Liver (tissue), 9 donors: ENCODE measurements around the gene MBNL2. TPM values are rescaled to one million over a fixed set of nuclear protein-coding genes. Genes with fewer than 3 reads are reported as not detected.

Experiments
- DNase-seq: peaks from one replicate; pipeline ENCODE4 v3.0.0-alpha.2; 2017; ENCODE audit warnings: low spot score
- H3K27ac ChIP-seq, 2 donors: one replicate each; pipeline ENCODE4 v1.7.0; 2013; ENCODE audit warnings: inconsistent platforms in 2 of 2, low read length in 2 of 2, control low read depth in 1 of 2, low read depth in 1 of 2, mild to moderate bottlenecking in 1 of 2
- H3K27me3 ChIP-seq, 4 donors: one replicate each; pipeline versions ENCODE4 v1.6.1 to v1.7.0; 2013; ENCODE audit warnings: low read length in 3 of 4, inconsistent platforms in 1 of 4, mild to moderate bottlenecking in 1 of 4, moderate library complexity in 1 of 4; ENCODE audit not compliant: control insufficient read depth in 4 of 4, insufficient read depth in 4 of 4
- H3K36me3 ChIP-seq, 4 donors: one replicate each; pipeline versions ENCODE4 v1.6.1 to v1.7.0; 2013; ENCODE audit warnings: low read length in 3 of 4, mild to moderate bottlenecking in 3 of 4, low read depth in 1 of 4, moderate library complexity in 1 of 4; ENCODE audit not compliant: control insufficient read depth in 4 of 4, insufficient read depth in 3 of 4
- H3K4me1 ChIP-seq, 4 donors: one replicate each; pipeline versions ENCODE4 v1.6.1 to v1.7.0; 2013; ENCODE audit warnings: low read length in 3 of 4, mild to moderate bottlenecking in 3 of 4, moderate library complexity in 1 of 4; ENCODE audit not compliant: control insufficient read depth in 4 of 4, insufficient read depth in 4 of 4
- H3K4me3 ChIP-seq, 3 donors: one replicate each; pipeline versions ENCODE4 v1.6.1 to v1.7.0; 2013; ENCODE audit warnings: low read length in 3 of 3, control low read depth in 1 of 3, low read depth in 1 of 3, mild to moderate bottlenecking in 1 of 3
- H3K9ac ChIP-seq, 2 donors: one replicate each; pipeline ENCODE4 v1.7.0; 2013; ENCODE audit warnings: low read length in 2 of 2, mild to moderate bottlenecking in 2 of 2, moderate library complexity in 2 of 2, control low read depth in 1 of 2, low read depth in 1 of 2
- H3K9me3 ChIP-seq, 4 donors: one replicate each; pipeline versions ENCODE4 v1.6.1 to v1.7.0; 2013; ENCODE audit warnings: low read length in 3 of 4; ENCODE audit not compliant: control insufficient read depth in 4 of 4
- ATF3 ChIP-seq: IDR thresholded peaks from 2 replicates; pipeline ENCODE4 v1.6.1; 2016; ENCODE audit warnings: antibody characterized with exemption
- CTCF ChIP-seq: fragments of 150-350 bp; IDR thresholded peaks from 2 replicates; pipeline ENCODE4 v1.5.1; 2017; ENCODE audit warnings: improper control_type of control experiment, low read depth, low read length; ENCODE audit not compliant: missing input control
- EGR1 ChIP-seq, 2 donors: IDR thresholded peaks; 2 replicates each; pipeline ENCODE4 v1.6.1; 2016 to 2018; ENCODE audit warnings: antibody characterized with exemption in 2 of 2, low read depth in 2 of 2
- FOXA1 ChIP-seq: IDR thresholded peaks from 2 replicates; pipeline ENCODE4 v1.6.1; 2016; ENCODE audit warnings: antibody characterized with exemption
- FOXA2 ChIP-seq: IDR thresholded peaks from 2 replicates; pipeline ENCODE4 v1.6.1; 2016; ENCODE audit warnings: antibody characterized with exemption
- GABPA ChIP-seq, 2 donors: IDR thresholded peaks in 1 of 2; conservative IDR thresholded peaks in 1 of 2; 2 replicates each; pipeline ENCODE4 v1.6.1; 2016; ENCODE audit warnings: antibody characterized with exemption in 2 of 2, mild to moderate bottlenecking in 1 of 2, moderate library complexity in 1 of 2
- HNF4A ChIP-seq, 2 donors: conservative IDR thresholded peaks; 2 replicates each; pipeline ENCODE4 v1.6.1; 2016; ENCODE audit warnings: antibody characterized with exemption in 2 of 2, mild to moderate bottlenecking in 2 of 2
- JUND ChIP-seq, 2 donors: IDR thresholded peaks; 2 replicates each; pipeline ENCODE4 v1.6.1; 2016; ENCODE audit warnings: antibody characterized with exemption in 2 of 2
- MAX ChIP-seq: IDR thresholded peaks from 2 replicates; pipeline ENCODE4 v1.6.1; 2016; ENCODE audit warnings: antibody characterized with exemption
- NR2F2 ChIP-seq: IDR thresholded peaks from 2 replicates; pipeline ENCODE4 v1.6.1; 2016; ENCODE audit warnings: antibody characterized with exemption
- REST ChIP-seq: IDR thresholded peaks from 2 replicates; pipeline ENCODE4 v1.6.1; 2016; ENCODE audit warnings: antibody characterized with exemption, mild to moderate bottlenecking
- RXRA ChIP-seq, 2 donors: IDR thresholded peaks; 2 replicates each; pipeline ENCODE4 v1.6.1; 2017 to 2018; ENCODE audit warnings: antibody characterized with exemption in 2 of 2, mild to moderate bottlenecking in 1 of 2
- SP1 ChIP-seq: IDR thresholded peaks from 2 replicates; pipeline ENCODE4 v1.6.1; 2018; ENCODE audit warnings: antibody characterized with exemption, mild to moderate bottlenecking
- TAF1 ChIP-seq: conservative IDR thresholded peaks from 2 replicates; pipeline ENCODE4 v1.6.1; 2016; ENCODE audit warnings: antibody characterized with exemption, mild to moderate bottlenecking
- YY1 ChIP-seq: IDR thresholded peaks from 2 replicates; pipeline ENCODE4 v1.6.1; 2016; ENCODE audit warnings: antibody characterized with exemption, mild to moderate bottlenecking
- ZBTB33 ChIP-seq: IDR thresholded peaks from 2 replicates; pipeline ENCODE4 v1.6.1; 2016; ENCODE audit warnings: antibody characterized with exemption
- WGBS: extraction: QIAGEN DNeasy Blood & Tissue Kit; methylation state at CpG from one replicate; pipeline ENCODE4 v1.1.7; 2013; 5-methylcytosine and 5-hydroxymethylcytosine counted together
- polyA plus RNA-seq, 2 donors: library from polyadenylated mRNA; stranded (reverse) in 1 of 2; unstranded in 1 of 2; fragments of 200-250 nt in 1 of 2; fragments of >200 nt in 1 of 2; fragmentation: Nextera tagmentation in 1 of 2; extraction: Ambion mirVana in 1 of 2; gene quantifications; one replicate each; pipeline versions ENCODE4 v1.2.1 to v1.2.3, GENCODE V29; 2013 to 2015
- total RNA-seq, 2 donors: library from RNA; depleted of rRNA; stranded (reverse); fragments of >200 nt; gene quantifications; one replicate each; pipeline ENCODE4 v1.2.3, GENCODE V29; 2014
- donor health status: healthy.
- donor health status: healthy.
- donor health status: healthy.
- donor health status: healthy.
- donor health status: healthy.

MBNL2 gene
- total and polyA plus RNA-seq, 4 donors: 16.0 to 49.6 (median 36.8) TPM

GRCh38 chr13:97342136-97342535 lies 120.0 kb downstream of the MBNL2 start:
- WGBS: 78% methylated on average over 2 of the region's 2 CpGs
- H3K27ac ChIP-seq: peak overlapping the region in 1 of 2 donors; percentile 27
- no peaks in the 10 kb centered on the region for H3K27me3 ChIP-seq
- no peaks in the 10 kb centered on the region for H3K9me3 ChIP-seq
- no peak overlapping the region for H3K9ac ChIP-seq
- H3K4me3 ChIP-seq: no peak overlapping the region
- peaks cover 2 to 18% (median 15%) of the 10 kb centered on the region in 4 donors for H3K4me1 ChIP-seq
- DNase-seq: no peak
- TF ChIP-seq HNF4A (conservative IDR thresholded peaks at IDR 0.05): no peak
- no peak for TF ChIP-seq FOXA1
- no peak for TF ChIP-seq MAX
- no peak for TF ChIP-seq ZBTB33
- no peak for TF ChIP-seq REST
- TF ChIP-seq TAF1: no peak
- TF ChIP-seq SP1: no peak
- H3K36me3 ChIP-seq: peaks cover 5 to 34% (median 24%) of the 10 kb centered on the region in 4 donors

GRCh38 chr13:97342936-97343335 lies 120.8 kb downstream of the MBNL2 start:
- Histone ChIP-seq H3K27me3 (no peaks in the 10 kb centered on the region), H3K27ac (peak overlapping the region in 1 of 2 donors; percentile 39), H3K36me3 (peaks cover 8 to 37% (median 29%) of the 10 kb centered on the region in 4 donors), H3K9me3 (no peaks in the 10 kb centered on the region), H3K4me1 (peaks cover 2 to 23% (median 14%) of the 10 kb centered on the region in 4 donors), H3K9ac (no peak overlapping the region), H3K4me3 (no peak overlapping the region)
- TF ChIP-seq NR2F2 (no peak), CTCF (no peak), ATF3 (no peak), EGR1 (IDR thresholded peaks at IDR 0.05; ENCODE audit: low read depth in 2 of 2) (no peak), YY1 (no peak), ZBTB33 (no peak), HNF4A (conservative IDR thresholded peaks at IDR 0.05) (no peak), FOXA2 (no peak), TAF1 (no peak), REST (no peak), JUND (IDR thresholded peaks at IDR 0.05) (no peak), FOXA1 (no peak), RXRA (IDR thresholded peaks at IDR 0.05) (no peak), GABPA (IDR thresholded peaks at IDR 0.05 in 1 of 2, conservative IDR thresholded peaks at IDR 0.05 in 1 of 2) (no peak)
- 85% methylated on average over 8 of the region's 8 CpGs for WGBS
- DNase-seq: no peak
